AG04449 (cell line): ENCODE results near the gene TFDP2.
A peak's percentile ranks its signal among the peaks of the same experiment; 100 is the strongest.

Source experiments
- CTCF ChIA-PET: fragments of 350-600 bp; formaldehyde crosslinking; extraction: SDS; loops from one replicate; lab custom pipeline; 2021; ENCODE audit warnings: antibody characterized with exemption; lab: Yijun Ruan, JAX
- POLR2A ChIA-PET: fragments of 400-600, 350-600 bp; formaldehyde crosslinking; extraction: SDS; loops from one replicate; lab custom pipeline; 2020; ENCODE audit warnings: antibody characterized with exemption, inconsistent platforms; lab: Yijun Ruan, JAX
- DNase-seq: peaks from one replicate; pipeline ENCODE4 v3.0.0-alpha.2; 2010; ENCODE audit warnings: low read depth, low spot score
- H3K4me3 ChIP-seq: 2 replicates; pipeline ENCODE4 v1.5.1; 2011; ENCODE audit warnings: low read depth, mild to moderate bottlenecking, control low read depth, low read length
- CTCF ChIP-seq: IDR thresholded peaks from one replicate; pipeline ENCODE4 v1.5.1; 2011; ENCODE audit warnings: mild to moderate bottlenecking, moderate library complexity, low read length, control low read depth, inconsistent platforms; ENCODE audit not compliant: insufficient read depth; ENCODE audit errors: missing control alignments

Gene TFDP2

DNA sequence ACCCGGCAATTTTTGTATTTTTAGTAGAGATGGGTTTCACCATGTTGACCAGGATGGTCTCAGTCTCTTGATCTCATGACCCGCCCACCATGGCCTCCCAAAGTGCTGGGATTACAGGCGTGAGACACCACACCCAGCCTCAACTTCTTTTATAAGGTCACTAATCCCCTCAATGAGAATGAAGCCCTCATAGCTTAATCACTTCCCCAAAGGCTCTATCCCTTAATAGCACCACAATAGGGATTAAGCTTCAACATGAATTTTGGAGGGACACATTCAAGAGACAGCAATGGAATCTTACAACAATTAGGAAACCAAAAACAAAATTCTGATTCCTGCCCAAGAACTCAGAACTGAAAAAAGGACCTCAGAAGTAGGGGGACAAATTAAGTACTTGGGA lies 146.1 kb downstream of the TFDP2 start:
- no peak for TF ChIP-seq CTCF
- CTCF ChIA-PET, result no interaction called here
- POLR2A ChIA-PET, result no interaction called here
- no peak for DNase-seq
- H3K4me3 ChIP-seq, result no peak overlapping the region

DNA sequence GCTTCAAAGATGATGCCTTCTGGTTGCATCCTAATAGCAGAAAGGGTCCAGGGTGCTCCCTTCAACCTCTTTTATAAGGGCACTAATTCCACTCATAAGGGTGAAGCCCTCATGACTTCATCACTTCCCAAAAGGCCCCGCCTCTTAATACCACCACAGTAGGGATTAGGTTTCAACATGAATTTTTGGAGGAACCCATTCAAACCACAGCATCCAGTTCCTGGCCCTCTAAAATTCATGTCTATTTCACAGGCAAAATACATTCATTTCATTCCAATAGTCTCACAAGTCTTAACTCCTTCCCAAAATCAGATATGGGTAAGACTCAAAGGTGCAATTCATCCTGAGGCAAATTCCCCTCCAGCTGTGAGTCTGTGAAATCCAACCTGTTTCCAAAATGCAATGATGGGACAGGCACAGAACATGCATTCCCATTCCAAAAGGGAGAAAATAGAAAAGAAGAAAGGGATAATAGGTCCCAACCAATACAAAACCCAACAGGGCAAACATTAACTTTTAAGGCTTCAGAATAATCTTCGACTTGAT lies 148.9 kb downstream of the TFDP2 start:
- TF ChIP-seq CTCF, result no peak
- no peak for DNase-seq
- CTCF ChIA-PET, result no interaction called here
- POLR2A ChIA-PET, result no interaction called here
- H3K4me3 ChIP-seq, result no peak overlapping the region

DNA sequence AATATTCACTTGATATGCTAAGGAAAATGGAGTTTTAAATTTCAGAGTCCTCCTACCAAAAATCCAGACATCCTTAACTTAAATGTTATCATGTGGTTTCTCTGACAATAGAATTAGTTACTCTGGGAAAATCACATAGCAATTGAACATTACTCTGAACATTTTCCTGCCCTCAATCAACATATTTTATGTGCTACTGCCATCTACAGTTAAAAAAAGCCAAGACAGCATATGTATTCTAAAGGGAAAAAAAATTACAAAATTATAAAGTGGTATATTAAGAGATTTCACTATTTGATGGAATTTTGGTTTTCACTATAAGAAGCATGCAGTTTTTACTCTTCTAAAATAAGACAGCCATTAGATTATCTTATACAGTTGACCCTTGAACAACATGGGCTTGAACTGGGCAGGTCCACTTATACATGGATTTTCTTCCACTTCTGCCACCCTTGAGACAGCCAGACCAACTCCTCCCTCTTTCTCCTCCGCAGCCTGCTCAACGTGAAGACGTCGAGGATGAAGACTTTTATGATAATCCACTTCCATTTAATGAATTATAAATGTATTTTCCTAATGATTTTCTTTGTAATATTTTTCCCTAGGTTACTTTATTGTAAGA lies 150.6 kb downstream of the TFDP2 start:
- TF ChIP-seq CTCF, result peak; percentile 10

DNA sequence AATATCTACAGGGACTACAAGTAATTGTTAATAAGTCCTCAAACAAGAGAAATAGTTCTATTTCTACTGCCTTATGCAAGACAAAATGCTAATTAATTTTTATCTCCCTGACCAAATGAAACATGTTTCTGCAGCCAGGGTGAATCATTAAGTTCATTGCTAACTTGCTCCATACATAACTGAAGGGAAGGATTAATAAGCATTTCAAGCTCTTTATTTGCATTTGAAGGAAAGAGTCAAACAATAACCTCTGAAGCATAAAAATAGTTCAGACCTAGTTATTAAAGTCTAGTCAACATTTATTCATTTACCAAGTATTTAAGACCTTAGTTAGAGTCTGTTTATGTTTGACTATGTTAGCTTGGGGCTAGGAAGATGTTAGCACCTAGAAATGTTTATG lies 152.9 kb downstream of the TFDP2 start:
- POLR2A ChIA-PET, result no interaction called here
- CTCF ChIA-PET, result interaction anchor here (1.4 to 1.9 kb wide), 2 partner anchors 121 to 284 kb away, joined by 4 to 6 read pairs; no protein-coding TSS in a partner anchor
- no peak for TF ChIP-seq CTCF
- no peak for DNase-seq
- no peak overlapping the region for H3K4me3 ChIP-seq

More for the DNA sequence above, 150.6 kb downstream of the TFDP2 start:
- POLR2A ChIA-PET, result no interaction called here
- no peak for DNase-seq
- H3K4me3 ChIP-seq, result no peak overlapping the region
- CTCF ChIA-PET, result interaction anchor here (0.5 kb wide), 1 partner anchor 130 kb away, joined by 3 read pairs; no protein-coding TSS in a partner anchor

DNA sequence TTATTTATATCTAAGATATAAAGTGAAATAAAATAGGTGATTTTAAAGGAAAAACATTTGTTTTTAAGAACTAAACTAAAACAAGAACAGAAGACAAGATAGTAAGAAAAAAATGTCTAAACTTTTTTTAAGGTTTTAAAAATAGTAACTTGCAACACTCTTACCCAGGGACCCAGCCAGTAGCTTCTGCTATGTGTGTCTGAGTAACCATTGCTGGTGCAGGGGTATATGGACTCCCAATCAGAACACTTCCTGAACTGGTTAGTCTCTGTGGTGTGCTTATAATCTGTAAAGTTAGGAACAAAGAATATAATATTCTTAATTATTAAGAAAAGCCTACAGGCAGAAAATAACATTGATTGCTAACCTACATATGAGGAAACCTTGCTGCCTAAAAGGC lies 154.5 kb downstream of the TFDP2 start:
- POLR2A ChIA-PET, result no interaction called here
- no peak for DNase-seq
- H3K4me3 ChIP-seq, result no peak overlapping the region
- CTCF ChIA-PET, result interaction anchor here (0.8 kb wide), 1 partner anchor 256 kb away, joined by 4 read pairs; the partner anchor contains the start of gene RNF7
- no peak for TF ChIP-seq CTCF

DNA sequence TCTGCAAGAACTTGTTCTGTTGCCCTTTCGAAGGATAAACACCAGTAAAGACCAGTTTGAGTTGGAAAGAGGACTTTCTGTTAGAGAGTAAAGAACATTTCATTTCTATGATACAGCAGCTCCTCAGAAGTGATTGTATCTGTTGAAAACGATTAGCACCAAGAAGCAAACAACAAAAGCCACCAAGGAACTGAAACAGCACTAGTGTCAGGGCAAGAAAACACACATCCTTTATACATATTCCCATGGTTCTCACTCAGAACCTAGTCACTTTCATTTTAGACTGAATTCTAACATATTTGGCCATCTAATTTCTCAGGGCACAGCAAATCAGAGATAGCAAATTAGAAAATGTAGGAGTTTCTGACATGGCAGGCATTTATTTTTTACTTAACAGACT lies 156.8 kb downstream of the TFDP2 start:
- DNase-seq, result no peak
- POLR2A ChIA-PET, result no interaction called here
- TF ChIP-seq CTCF, result no peak
- CTCF ChIA-PET, result no interaction called here
- no peak overlapping the region for H3K4me3 ChIP-seq
